Measurements from ENCODE around the gene ITGA4. TPM values are rescaled to one million over a fixed set of nuclear protein-coding genes. Genes with fewer than 3 reads are reported as not detected.

The ITGA4 gene
- total and polyA plus RNA-seq, 2 donors (not counting 1 experiment from before 2014, with no cell fraction given) = 44.6 to 57.5 TPM

GRCh38 chr2:181474222-181474881 is 17.2 kb downstream of the ITGA4 start:
- H3K27me3 ChIP-seq (ENCODE audit: control insufficient read depth, insufficient read depth, low read length) = no peaks in the 10 kb centered on the region
- H4K20me1 ChIP-seq (ENCODE audit: control insufficient read depth, extremely low read depth, insufficient read depth, low read length) = no peaks in the 10 kb centered on the region
- H3K36me3 ChIP-seq (ENCODE audit: control insufficient read depth, insufficient read depth, low read length) = no peaks in the 10 kb centered on the region
- no peaks in the 10 kb centered on the region for H3K79me2 ChIP-seq (ENCODE audit: control insufficient read depth, insufficient read depth, low read length)
- no peak overlapping the region for H3K9ac ChIP-seq (ENCODE audit: insufficient read depth, low read length)
- TF ChIP-seq EZH2 (IDR thresholded peaks at IDR 0.05; ENCODE audit: low read length, missing control alignments) = no peak
- TF ChIP-seq, protein P1, sequence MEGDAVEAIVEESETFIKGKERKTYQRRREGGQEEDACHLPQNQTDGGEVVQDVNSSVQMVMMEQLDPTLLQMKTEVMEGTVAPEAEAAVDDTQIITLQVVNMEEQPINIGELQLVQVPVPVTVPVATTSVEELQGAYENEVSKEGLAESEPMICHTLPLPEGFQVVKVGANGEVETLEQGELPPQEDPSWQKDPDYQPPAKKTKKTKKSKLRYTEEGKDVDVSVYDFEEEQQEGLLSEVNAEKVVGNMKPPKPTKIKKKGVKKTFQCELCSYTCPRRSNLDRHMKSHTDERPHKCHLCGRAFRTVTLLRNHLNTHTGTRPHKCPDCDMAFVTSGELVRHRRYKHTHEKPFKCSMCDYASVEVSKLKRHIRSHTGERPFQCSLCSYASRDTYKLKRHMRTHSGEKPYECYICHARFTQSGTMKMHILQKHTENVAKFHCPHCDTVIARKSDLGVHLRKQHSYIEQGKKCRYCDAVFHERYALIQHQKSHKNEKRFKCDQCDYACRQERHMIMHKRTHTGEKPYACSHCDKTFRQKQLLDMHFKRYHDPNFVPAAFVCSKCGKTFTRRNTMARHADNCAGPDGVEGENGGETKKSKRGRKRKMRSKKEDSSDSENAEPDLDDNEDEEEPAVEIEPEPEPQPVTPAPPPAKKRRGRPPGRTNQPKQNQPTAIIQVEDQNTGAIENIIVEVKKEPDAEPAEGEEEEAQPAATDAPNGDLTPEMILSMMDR (conservative IDR thresholded peaks at IDR 0.05 in 1 of 2, IDR thresholded peaks at IDR 0.05 in 1 of 2; ENCODE audit: low read depth in 1 of 2, low read length in 2 of 2) = no peak
- H3K4me1 ChIP-seq (ENCODE audit: control insufficient read depth, extremely low read depth, insufficient read depth, low read length) = peaks cover 3% of the 10 kb centered on the region
- H3K27ac ChIP-seq (ENCODE audit: insufficient read depth, low read length) = no peak overlapping the region
- H2AFZ ChIP-seq (ENCODE audit: low read length) = no peak overlapping the region
- H3K4me2 ChIP-seq (ENCODE audit: extremely low read depth, insufficient read depth, low read length) = no peak overlapping the region
- DNase-seq (ENCODE audit: low read depth in 2 of 2) = peak in 1 of 2 donors; percentile 31
- no peak overlapping the region for H3K4me3 ChIP-seq (replicated peaks in 1 of 4; ENCODE audit: control extremely low read depth in 1 of 4, insufficient read depth in 1 of 4, low read depth in 3 of 4, low read length in 4 of 4)
- H3K9me3 ChIP-seq (ENCODE audit: control insufficient read depth, insufficient read depth, low read depth, low read length) = no peaks in the 10 kb centered on the region

- H3K27ac ChIP-seq (ENCODE audit: insufficient read depth, low read length) = no peak overlapping the region
- no peak overlapping the region for H2AFZ ChIP-seq (ENCODE audit: low read length)
- no peaks in the 10 kb centered on the region for H3K9me3 ChIP-seq (ENCODE audit: control insufficient read depth, insufficient read depth, low read depth, low read length)
- TF ChIP-seq EZH2 (IDR thresholded peaks at IDR 0.05; ENCODE audit: low read length, missing control alignments) = no peak
- TF ChIP-seq, protein P1 (conservative IDR thresholded peaks at IDR 0.05 in 1 of 2, IDR thresholded peaks at IDR 0.05 in 1 of 2; ENCODE audit: low read depth in 1 of 2, low read length in 2 of 2) = no peak
- no peaks in the 10 kb centered on the region for H3K79me2 ChIP-seq (ENCODE audit: control insufficient read depth, insufficient read depth, low read length)
- no peak overlapping the region for H3K4me2 ChIP-seq (ENCODE audit: extremely low read depth, insufficient read depth, low read length)
- no peak for DNase-seq (ENCODE audit: low read depth in 2 of 2)
- H3K36me3 ChIP-seq (ENCODE audit: control insufficient read depth, insufficient read depth, low read length) = peaks cover 4% of the 10 kb centered on the region
- H4K20me1 ChIP-seq (ENCODE audit: control insufficient read depth, extremely low read depth, insufficient read depth, low read length) = no peaks in the 10 kb centered on the region
- H3K9ac ChIP-seq (ENCODE audit: insufficient read depth, low read length) = no peak overlapping the region
- H3K27me3 ChIP-seq (ENCODE audit: control insufficient read depth, insufficient read depth, low read length) = no peaks in the 10 kb centered on the region
- H3K4me3 ChIP-seq (replicated peaks in 1 of 4; ENCODE audit: control extremely low read depth in 1 of 4, insufficient read depth in 1 of 4, low read depth in 3 of 4, low read length in 4 of 4) = no peak overlapping the region
- H3K4me1 ChIP-seq (ENCODE audit: control insufficient read depth, extremely low read depth, insufficient read depth, low read length) = no peaks in the 10 kb centered on the region
Observed at GRCh38 chr2:181483211-181483610, 26.0 kb downstream of the ITGA4 start.

GRCh38 chr2:181483876-181484275 is 26.7 kb downstream of the ITGA4 start:
- Histone ChIP-seq H3K9ac (ENCODE audit: insufficient read depth, low read length) (no peak overlapping the region), H3K79me2 (ENCODE audit: control insufficient read depth, insufficient read depth, low read length) (no peaks in the 10 kb centered on the region), H2AFZ (ENCODE audit: low read length) (no peak overlapping the region), H3K27ac (ENCODE audit: insufficient read depth, low read length) (no peak overlapping the region), H4K20me1 (ENCODE audit: control insufficient read depth, extremely low read depth, insufficient read depth, low read length) (no peaks in the 10 kb centered on the region), H3K4me1 (ENCODE audit: control insufficient read depth, extremely low read depth, insufficient read depth, low read length) (no peaks in the 10 kb centered on the region), H3K27me3 (ENCODE audit: control insufficient read depth, insufficient read depth, low read length) (no peaks in the 10 kb centered on the region), H3K36me3 (ENCODE audit: control insufficient read depth, insufficient read depth, low read length) (peaks cover 4% of the 10 kb centered on the region), H3K4me2 (ENCODE audit: extremely low read depth, insufficient read depth, low read length) (no peak overlapping the region), H3K9me3 (ENCODE audit: control insufficient read depth, insufficient read depth, low read depth, low read length) (no peaks in the 10 kb centered on the region), H3K4me3 (replicated peaks in 1 of 4; ENCODE audit: control extremely low read depth in 1 of 4, insufficient read depth in 1 of 4, low read depth in 3 of 4, low read length in 4 of 4) (no peak overlapping the region)
- TF ChIP-seq, protein P1 (conservative IDR thresholded peaks at IDR 0.05 in 1 of 2, IDR thresholded peaks at IDR 0.05 in 1 of 2; ENCODE audit: low read depth in 1 of 2, low read length in 2 of 2) = no peak
- TF ChIP-seq EZH2 (IDR thresholded peaks at IDR 0.05; ENCODE audit: low read length, missing control alignments) = no peak
- DNase-seq (ENCODE audit: low read depth in 2 of 2) = no peak

Data from fibroblast of lung (primary cell).